HG03460 (cell line): ENCODE results near the gene TTC12.

Experiments
- ATAC-seq: cut with Tn5 transposase; IDR thresholded peaks from one replicate; pipeline ENCODE4 v1.9.1; 2021; ENCODE audit not compliant: unreplicated experiment

TTC12 gene

GRCh38 chr11:113370634-113371033 is 56.3 kb downstream of the TTC12 start:
- ATAC-seq, result no peak

GRCh38 chr11:113372309-113372708 is 57.9 kb downstream of the TTC12 start:
- no peak for ATAC-seq

- ATAC-seq, result no peak
These were observed 58.9 kb downstream of the TTC12 start for GRCh38 chr11:113373306-113373705.

- ATAC-seq, result no peak
These were observed 59.7 kb downstream of the TTC12 start for GRCh38 chr11:113373981-113374560.

GRCh38 chr11:113375402-113375801 is 61.0 kb downstream of the TTC12 start:
- no peak for ATAC-seq

- ATAC-seq, result no peak
These were observed 61.8 kb downstream of the TTC12 start for GRCh38 chr11:113376156-113376555.

GRCh38 chr11:113377681-113378412 is 63.5 kb downstream of the TTC12 start:
- no peak for ATAC-seq

- no peak for ATAC-seq
These were observed 64.3 kb downstream of the TTC12 start for GRCh38 chr11:113378692-113379091.

GRCh38 chr11:113382121-113382520 is 67.7 kb downstream of the TTC12 start:
- ATAC-seq, result no peak

GRCh38 chr11:113384551-113384950 is 70.2 kb downstream of the TTC12 start:
- no peak for ATAC-seq

- ATAC-seq, result no peak
These were observed 71.4 kb downstream of the TTC12 start for GRCh38 chr11:113385749-113386148.

GRCh38 chr11:113386866-113387265 is 72.5 kb downstream of the TTC12 start:
- no peak for ATAC-seq

GRCh38 chr11:113387605-113388211 is 73.3 kb downstream of the TTC12 start, which contains the start of gene ANKK1:
Gene ANKK1 (plus strand): TSS chr11:113387779. CDS start chr11:113387885, 106 bp downstream.
- no peak for ATAC-seq

- ATAC-seq, result no peak
These were observed 74.9 kb downstream of the TTC12 start for GRCh38 chr11:113389272-113389671.

GRCh38 chr11:113392236-113392921 is 78.0 kb downstream of the TTC12 start:
- ATAC-seq, result no peak

- no peak for ATAC-seq
These were observed 79.2 kb downstream of the TTC12 start for GRCh38 chr11:113393501-113393985.

- ATAC-seq, result no peak
These were observed 80.5 kb downstream of the TTC12 start for GRCh38 chr11:113394919-113395318.

- no peak for ATAC-seq
These were observed 81.5 kb downstream of the TTC12 start for GRCh38 chr11:113395782-113396336.

- ATAC-seq, result no peak
These were observed 82.3 kb downstream of the TTC12 start for GRCh38 chr11:113396690-113397089.

GRCh38 chr11:113397212-113397611 is 82.8 kb downstream of the TTC12 start:
- no peak for ATAC-seq

GRCh38 chr11:113397821-113398220 is 83.4 kb downstream of the TTC12 start:
- ATAC-seq, result no peak
